IMR-90 (cell line): Measurements from ENCODE around the gene KDM6B. TPM values are rescaled to one million over a fixed set of nuclear protein-coding genes. Genes with fewer than 3 reads are reported as not detected.

Experiments
- ATAC-seq: fragments of 200-7000 bp; cut with Tn5 transposase; 2 replicates; pipeline ENCODE4 v1.9.1; 2020; ENCODE audit warnings: low read depth, mild to moderate bottlenecking, moderate library complexity
- BruUV-seq: library from RNA; stranded (reverse); fragments of 400-500 nt; replicated peaks from 2 replicates; lab custom pipeline; 2021; lab: Mats Ljungman, UMichigan
- CTCF ChIA-PET: fragments of 300-600 bp; formaldehyde crosslinking; extraction: SDS; loops from one replicate; lab custom pipeline; 2021; ENCODE audit warnings: antibody characterized with exemption; lab: Yijun Ruan, JAX
- POLR2A ChIA-PET: fragments of 300-600 bp; sonication (Branson Sonifier 250); formaldehyde crosslinking; loops from one replicate; lab custom pipeline; 2022; ENCODE audit warnings: antibody characterized with exemption; ENCODE audit not compliant: unreplicated experiment; lab: Charles Lee
- DNase-seq: peaks from one replicate; pipeline ENCODE4 v3.0.0; 2013
- H2AFZ ChIP-seq: replicated peaks from 2 replicates; pipeline ENCODE3; 2013; ENCODE audit warnings: low read length, mild to moderate bottlenecking; ENCODE audit not compliant: poor library complexity
- H2AK5ac ChIP-seq: 2 replicates; pipeline ENCODE4 v1.6.1; 2013; ENCODE audit warnings: low read depth, low read length, inconsistent platforms
- H2AK9ac ChIP-seq: replicated peaks from 2 replicates; pipeline ENCODE3; 2013; ENCODE audit warnings: mild to moderate bottlenecking, low read depth, low read length, moderate library complexity; ENCODE audit not compliant: poor library complexity
- H2BK120ac ChIP-seq: 2 replicates; pipeline ENCODE4 v1.6.1; 2013; ENCODE audit warnings: low read depth, low read length, inconsistent platforms
- H2BK15ac ChIP-seq: 3 replicates; pipeline ENCODE4 v1.6.1; 2013; ENCODE audit warnings: low read depth, low read length, inconsistent platforms
- H2BK20ac ChIP-seq: 2 replicates; pipeline ENCODE4 v1.6.1; 2013; ENCODE audit warnings: low read depth, mild to moderate bottlenecking, inconsistent platforms, low read length, moderate library complexity
- H2BK5ac ChIP-seq: 2 replicates; pipeline ENCODE4 v1.6.1; 2013; ENCODE audit warnings: mild to moderate bottlenecking, low read depth, low read length, inconsistent platforms; ENCODE audit not compliant: poor library complexity, severe bottlenecking
- H3K14ac ChIP-seq: replicated peaks from 2 replicates; pipeline ENCODE4 v1.6.1; 2013; ENCODE audit warnings: low read depth, low read length, inconsistent platforms
- H3K18ac ChIP-seq: 2 replicates; pipeline ENCODE4 v1.6.1; 2013; ENCODE audit warnings: low read depth, low read length, control low read depth
- H3K23ac ChIP-seq: 2 replicates; pipeline ENCODE4 v1.6.1; 2013; ENCODE audit warnings: low read depth, low read length, inconsistent platforms
- H3K27ac ChIP-seq: 2 replicates; pipeline ENCODE4 v1.5.1; 2013; ENCODE audit warnings: mild to moderate bottlenecking, control low read depth, low read length; ENCODE audit not compliant: insufficient read depth
- H3K27me3 ChIP-seq: 2 replicates; pipeline ENCODE4 v1.6.1; 2013; ENCODE audit warnings: low read length; ENCODE audit not compliant: control insufficient read depth, insufficient read depth
- H3K36me3 ChIP-seq: 2 replicates; pipeline ENCODE4 v1.6.1; 2013; ENCODE audit warnings: low read length, mixed read lengths; ENCODE audit not compliant: control insufficient read depth, insufficient read depth
- H3K4ac ChIP-seq: 2 replicates; pipeline ENCODE4 v1.6.1; 2013; ENCODE audit warnings: low read depth, low read length, inconsistent platforms
- H3K4me1 ChIP-seq: 2 replicates; pipeline ENCODE4 v1.6.1; 2013; ENCODE audit warnings: low read length, mixed read lengths; ENCODE audit not compliant: control insufficient read depth, insufficient read depth
- H3K4me2 ChIP-seq: 2 replicates; pipeline ENCODE4 v1.6.1; 2013; ENCODE audit warnings: low read depth, mild to moderate bottlenecking, control low read depth, low read length, moderate library complexity
- H3K4me3 ChIP-seq: 2 replicates; pipeline ENCODE4 v1.5.1; 2013; ENCODE audit warnings: low read depth, mild to moderate bottlenecking, control low read depth, low read length, moderate library complexity; ENCODE audit not compliant: insufficient read depth
- H3K56ac ChIP-seq: 2 replicates; pipeline ENCODE4 v1.6.1; 2013; ENCODE audit warnings: low read length, inconsistent platforms; ENCODE audit not compliant: insufficient read depth; ENCODE audit errors: extremely low read depth
- H3K79me1 ChIP-seq, 2 experiments: 2 replicates each; pipeline ENCODE4 v1.6.1; 2013; ENCODE audit warnings: low read length in 2 of 2, inconsistent platforms in 1 of 2, low read depth in 1 of 2
- H3K9ac ChIP-seq: 2 replicates; pipeline ENCODE4 v1.6.1; 2013; ENCODE audit warnings: low read depth, low read length, control low read depth
- H3K9me1 ChIP-seq: 2 replicates; pipeline ENCODE4 v1.6.1; 2013; ENCODE audit warnings: low read length, inconsistent platforms; ENCODE audit not compliant: insufficient read depth
- H3K9me3 ChIP-seq: 2 replicates; pipeline ENCODE4 v1.6.1; 2013; ENCODE audit warnings: low read length; ENCODE audit not compliant: control insufficient read depth, insufficient read depth
- H4K20me1 ChIP-seq: 2 replicates; pipeline ENCODE4 v1.6.1; 2013; ENCODE audit warnings: low read length, inconsistent platforms; ENCODE audit not compliant: insufficient read depth
- H4K5ac ChIP-seq: 2 replicates; pipeline ENCODE4 v1.6.1; 2013; ENCODE audit warnings: mild to moderate bottlenecking, low read depth, low read length, control low read depth
- H4K8ac ChIP-seq, 2 experiments: 2 replicates each; pipeline ENCODE4 v1.6.1; 2013; ENCODE audit warnings: low read depth in 2 of 2, low read length in 2 of 2, control low read depth in 1 of 2, inconsistent platforms in 1 of 2
- H4K91ac ChIP-seq: 2 replicates; pipeline ENCODE4 v1.6.1; 2013; ENCODE audit warnings: low read depth, low read length, inconsistent platforms; ENCODE audit not compliant: insufficient read depth
- BHLHE40 ChIP-seq: fragments of 150-350 bp; IDR thresholded peaks from 2 replicates; pipeline ENCODE4 v1.6.1; 2016; ENCODE audit warnings: mild to moderate bottlenecking, low read depth, low read length
- CHD1 ChIP-seq: IDR thresholded peaks from 2 replicates; pipeline ENCODE4 v1.6.1; 2012; ENCODE audit warnings: low read depth, low read length, improper control_type of control experiment
- FOS ChIP-seq: fragments of 150-350 bp; IDR thresholded peaks from 2 replicates; pipeline ENCODE4 v1.6.1; 2016; ENCODE audit warnings: low read depth, low read length
- MAFK ChIP-seq: IDR thresholded peaks from 2 replicates; pipeline ENCODE4 v1.6.1; 2012; ENCODE audit warnings: low read depth, low read length, improper control_type of control experiment
- MAZ ChIP-seq: IDR thresholded peaks from 2 replicates; pipeline ENCODE4 v1.6.1; 2012; ENCODE audit warnings: low read depth, mild to moderate bottlenecking, low read length, improper control_type of control experiment, moderate library complexity, borderline replicate concordance
- MXI1 ChIP-seq: IDR thresholded peaks from 2 replicates; pipeline ENCODE4 v1.6.1; 2012; ENCODE audit warnings: low read depth, mild to moderate bottlenecking, low read length, moderate library complexity, borderline replicate concordance
- NFE2L2 ChIP-seq: fragments of 150-350 bp; IDR thresholded peaks from 2 replicates; pipeline ENCODE4 v1.6.1; 2016; ENCODE audit warnings: low read depth, mild to moderate bottlenecking, low read length
- POLR2A ChIP-seq: IDR thresholded peaks from 2 replicates; pipeline ENCODE4 v1.6.1; 2012; ENCODE audit warnings: mild to moderate bottlenecking, low read depth, low read length
- RAD21 ChIP-seq: IDR thresholded peaks from 2 replicates; pipeline ENCODE4 v1.6.1; 2012; ENCODE audit warnings: low read length, improper control_type of control experiment
- RCOR1 ChIP-seq: IDR thresholded peaks from 2 replicates; pipeline ENCODE4 v1.6.1; 2012; ENCODE audit warnings: mild to moderate bottlenecking, low read length, improper control_type of control experiment; ENCODE audit not compliant: insufficient replicate concordance
- RFX5 ChIP-seq: IDR thresholded peaks from 2 replicates; pipeline ENCODE4 v1.8.0; 2012; ENCODE audit warnings: low read depth, mild to moderate bottlenecking, low read length, moderate library complexity
- SMC3 ChIP-seq: fragments of 150-350 bp; IDR thresholded peaks from 2 replicates; pipeline ENCODE4 v1.6.1; 2016; ENCODE audit warnings: low read depth, mild to moderate bottlenecking, antibody characterized with exemption, low read length, moderate library complexity
- WGBS, 2 experiments: methylation state at CpG; one replicate each; pipeline versions ENCODE4 v1.1.5 to v1.1.7; 2013; ENCODE audit warnings: missing lambda C conversion rate in 2 of 2; ENCODE audit not compliant: insufficient read length in 1 of 2; ENCODE audit errors: extremely low coverage in 2 of 2; 5-methylcytosine and 5-hydroxymethylcytosine counted together
- dilution Hi-C: fragments of 300-500 bp; cut with HindIII; formaldehyde crosslinking; loops from one replicate; pipeline ENCODE4 v1.14.3; 2018; ENCODE audit warnings: low sequenced_read_pairs; ENCODE audit not compliant: unreplicated experiment
- in situ Hi-C: fragments of 300-500 bp; cut with MboI; formaldehyde crosslinking; loops from 3 replicates; pipeline ENCODE4 v1.14.3; 2019; ENCODE audit warnings: low sequenced_read_pairs, inconsistent platforms, mixed read lengths
- intact Hi-C: fragments of 100-400 bp; cut with micrococcal nuclease; formaldehyde crosslinking; loops from 2 replicates; pipeline ENCODE4 v1.10.0; 2022
- polyA plus RNA-seq, 3 experiments: library from polyadenylated mRNA; depleted of rRNA; stranded (reverse); fragments of >200 nt; gene quantifications; 2 replicates each; pipeline ENCODE4 v1.2.3, GENCODE V29; 2012; ENCODE audit warnings: low replicate concordance in 1 of 3
- total RNA-seq: library from RNA; depleted of rRNA; stranded (reverse); fragments of >200 nt; gene quantifications from 2 replicates; pipeline ENCODE4 v1.2.3, GENCODE V29; 2012
- TF ChIP-seq, protein P1 (sequence below): fragments of 150-350 bp; IDR thresholded peaks from 2 replicates; pipeline ENCODE4 v1.6.1; 2017; ENCODE audit warnings: mild to moderate bottlenecking, antibody characterized with exemption, low read length, low read depth
- TF ChIP-seq, protein P2 (sequence below): fragments of 150-350 bp; IDR thresholded peaks from 2 replicates; pipeline ENCODE4 v1.6.1; 2016; ENCODE audit warnings: low read depth, mild to moderate bottlenecking, low read length, moderate library complexity, borderline replicate concordance

The KDM6B gene
- total and polyA plus RNA-seq, 2 of the 4 experiments (the other 2 are of a cell fraction) = 0.72 to 3.5 TPM

DNA sequence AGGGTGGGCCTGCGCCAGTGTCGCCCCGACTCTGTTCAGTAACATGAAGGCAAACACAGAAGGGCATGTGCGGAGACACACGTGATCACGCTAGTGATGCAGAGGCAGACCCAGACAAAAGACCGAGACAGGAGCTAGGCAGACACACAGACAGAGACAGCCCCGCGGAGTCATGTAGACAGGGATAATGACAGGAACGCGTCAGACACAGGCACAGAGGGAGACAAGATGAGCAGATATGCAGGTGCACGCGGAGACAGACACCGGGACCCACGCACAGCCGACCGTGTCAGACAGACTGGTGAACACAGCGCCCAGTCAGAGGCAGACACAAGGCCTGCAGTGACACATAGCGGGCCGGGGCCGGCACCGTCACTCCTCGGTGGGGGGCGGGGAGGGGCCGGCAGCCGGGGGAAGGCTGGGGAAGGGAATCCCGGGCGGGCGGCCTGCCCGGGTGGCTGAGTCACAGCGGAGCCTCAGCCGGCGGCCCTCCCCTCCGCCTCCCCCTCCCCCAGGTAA, 7.4 kb downstream of the KDM6B start (continued):
- TF ChIP-seq FOS (peak; percentile 88), BHLHE40 (peak; percentile 79)

DNA sequence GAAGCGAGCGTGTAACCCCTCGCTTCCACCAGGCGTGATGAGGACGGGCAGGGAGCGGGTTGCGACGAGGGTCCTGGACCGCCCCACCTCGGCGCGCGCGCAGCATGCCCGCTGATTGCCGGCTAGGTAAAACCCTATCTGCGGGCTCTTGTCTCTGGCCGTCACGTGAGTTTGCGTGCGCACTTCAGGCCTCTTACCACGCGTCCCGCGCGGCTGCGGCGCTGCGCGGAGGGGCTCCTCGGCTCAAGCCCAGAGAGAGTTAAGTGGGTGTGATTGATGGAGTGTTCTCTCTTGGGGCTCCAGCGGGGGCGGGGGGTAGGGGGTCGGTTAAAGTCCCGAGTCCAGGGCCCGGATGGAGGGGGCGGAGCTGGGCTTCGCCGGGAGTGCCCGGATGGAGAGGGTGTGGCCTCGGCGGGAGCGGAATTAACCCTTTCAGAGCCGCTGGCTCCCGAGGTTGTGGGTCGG, 7.9 kb downstream of the KDM6B start:
- in situ Hi-C loops (no loop called here), dilution Hi-C loops (no loop called here), intact Hi-C loops (loop anchor here (2.0 to 5.0 kb wide), 2 partner anchors 15 to 270 kb away; partner anchors contain the start of gene NAA38)
- peak overlapping the region; percentile 67; the same call in 1 of the 2 replicates for H2BK20ac ChIP-seq
- peak overlapping the region; percentile 71 for H3K4me3 ChIP-seq
- H2AK5ac ChIP-seq = peak overlapping the region; percentile 99
- H3K14ac ChIP-seq = peak overlapping the region; percentile 82
- ATAC-seq = peak; percentile 32
- DNase-seq = peak; percentile 82
- ChIA-PET CTCF (interaction anchor here (1.2 kb wide), 1 partner anchor 71 kb away, joined by 3 read pairs; no protein-coding TSS in a partner anchor), POLR2A (no interaction called here)
- peak overlapping the region; percentile 98; the same call in 2 of the 3 replicates for H2BK15ac ChIP-seq
- peak overlapping the region; percentile 94 for H2AFZ ChIP-seq
- peaks cover 9% of the 10 kb centered on the region; the same call in 1 of the 2 replicates for H3K9me1 ChIP-seq
- peak overlapping the region; percentile 92 for H3K9ac ChIP-seq
- H3K4ac ChIP-seq = peak overlapping the region; percentile 97
- WGBS, 2 experiments = 2% methylated on average over 8 of the region's 46 CpGs; no CpG with 5 or more reads in 1 of the 2 experiments
- H4K91ac ChIP-seq = peak overlapping the region; percentile 89
- peaks cover 23% of the 10 kb centered on the region; the same call in 1 of the 2 replicates for H3K36me3 ChIP-seq
- peak overlapping the region; percentile 98 for H3K27ac ChIP-seq
- H3K4me2 ChIP-seq = peak overlapping the region; percentile 97
- peaks cover 77% of the 10 kb centered on the region for H4K20me1 ChIP-seq
- TF ChIP-seq, protein P1, sequence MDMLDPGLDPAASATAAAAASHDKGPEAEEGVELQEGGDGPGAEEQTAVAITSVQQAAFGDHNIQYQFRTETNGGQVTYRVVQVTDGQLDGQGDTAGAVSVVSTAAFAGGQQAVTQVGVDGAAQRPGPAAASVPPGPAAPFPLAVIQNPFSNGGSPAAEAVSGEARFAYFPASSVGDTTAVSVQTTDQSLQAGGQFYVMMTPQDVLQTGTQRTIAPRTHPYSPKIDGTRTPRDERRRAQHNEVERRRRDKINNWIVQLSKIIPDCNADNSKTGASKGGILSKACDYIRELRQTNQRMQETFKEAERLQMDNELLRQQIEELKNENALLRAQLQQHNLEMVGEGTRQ = peak; percentile 65
- TF ChIP-seq POLR2A (peak; percentile 80), RAD21 (no peak), BHLHE40 (peak; percentile 92), MAFK (no peak), NFE2L2 (no peak), MXI1 (no peak), MAZ (no peak), CHD1 (peak; percentile 88; the same call in 1 of the 2 replicates), SMC3 (peak; percentile 2; the same call in 1 of the 2 replicates), RFX5 (no peak), RCOR1 (no peak)
- TF ChIP-seq, protein P2, sequence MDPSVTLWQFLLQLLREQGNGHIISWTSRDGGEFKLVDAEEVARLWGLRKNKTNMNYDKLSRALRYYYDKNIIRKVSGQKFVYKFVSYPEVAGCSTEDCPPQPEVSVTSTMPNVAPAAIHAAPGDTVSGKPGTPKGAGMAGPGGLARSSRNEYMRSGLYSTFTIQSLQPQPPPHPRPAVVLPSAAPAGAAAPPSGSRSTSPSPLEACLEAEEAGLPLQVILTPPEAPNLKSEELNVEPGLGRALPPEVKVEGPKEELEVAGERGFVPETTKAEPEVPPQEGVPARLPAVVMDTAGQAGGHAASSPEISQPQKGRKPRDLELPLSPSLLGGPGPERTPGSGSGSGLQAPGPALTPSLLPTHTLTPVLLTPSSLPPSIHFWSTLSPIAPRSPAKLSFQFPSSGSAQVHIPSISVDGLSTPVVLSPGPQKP = no peak
- H3K56ac ChIP-seq = peak overlapping the region; percentile 81
- H2BK5ac ChIP-seq = peak overlapping the region; percentile 97
- H3K23ac ChIP-seq = peak overlapping the region; percentile 77
- H3K18ac ChIP-seq = peak overlapping the region; percentile 68
- peaks cover 19 to 82% of the 10 kb centered on the region in 2 experiments for H3K79me1 ChIP-seq
- peak overlapping the region; percentile 12; the same call in 1 of the 2 replicates for H4K5ac ChIP-seq
- H3K4me1 ChIP-seq = peaks cover 25% of the 10 kb centered on the region
- BruUV-seq = no TSS peak
- H2AK9ac ChIP-seq = peak overlapping the region; percentile 98
- H4K8ac ChIP-seq = peak overlapping the region; percentile 79 to 91
- no peaks in the 10 kb centered on the region for H3K9me3 ChIP-seq
- peak overlapping the region; percentile 91 for H2BK120ac ChIP-seq
- no peaks in the 10 kb centered on the region for H3K27me3 ChIP-seq
